ENCODE results near the gene STK11.

DNA sequence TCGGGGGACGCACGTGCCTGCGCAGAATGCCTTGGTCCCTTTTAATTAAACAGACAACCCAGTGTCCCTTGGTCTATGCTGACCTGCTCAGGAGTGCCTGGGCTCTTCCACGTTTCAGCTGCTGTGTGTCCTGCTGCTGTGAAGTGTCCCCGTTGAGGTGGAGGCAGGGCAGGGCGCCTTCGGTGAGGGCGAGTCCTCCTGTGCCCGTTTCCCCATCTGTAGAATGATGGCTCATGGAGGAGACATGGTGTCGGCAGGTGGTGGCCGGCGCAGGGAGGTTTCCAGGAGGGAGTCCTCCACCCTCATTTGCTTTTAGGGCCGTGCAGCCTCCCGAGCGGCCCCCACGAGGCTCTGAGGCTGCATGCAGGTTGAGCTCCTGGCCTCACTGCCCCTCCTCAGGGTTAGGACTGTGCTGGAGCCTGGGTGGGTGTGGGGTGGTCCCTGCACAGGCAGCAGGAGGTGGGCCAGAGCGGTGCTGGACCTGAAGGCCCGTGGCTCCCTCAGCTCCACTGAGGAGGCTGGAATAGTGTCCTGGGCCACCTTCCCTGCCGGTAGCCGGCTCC is 8.8 kb downstream of the STK11 start:
- TF ChIP-seq CTCF (IDR thresholded peaks at IDR 0.05) = no peak
- no peak for TF ChIP-seq POLR2A (IDR thresholded peaks at IDR 0.05)
